SU-DHL-6 (cell line): ENCODE data around the gene APOBR.
"Not testable (repeated sequence)": the region's sequence is repeated elsewhere in the genome, so short reads cannot be mapped to it uniquely, and the experiment has no call there.

Experiments
- H2AFZ ChIP-seq: fragments of 200-600 bp; sonication (generic); 2 replicates; pipeline ENCODE4 v1.6.1; 2014; ENCODE audit warnings: low read depth, mild to moderate bottlenecking, moderate library complexity, mixed read lengths, antibody characterized with exemption, low read length; ENCODE audit not compliant: severe bottlenecking
- H3F3A ChIP-seq: fragments of 200-600 bp; shearing (Covaris generic); 2 replicates; pipeline ENCODE4 v1.6.0; 2016; ENCODE audit warnings: antibody characterized with exemption, mild to moderate bottlenecking; ENCODE audit not compliant: insufficient read depth
- H3K27ac ChIP-seq: fragments of 200-600 bp; sonication (generic); 2 replicates; pipeline ENCODE4 v1.5.1; 2016; ENCODE audit warnings: low read depth, mild to moderate bottlenecking, low read length, moderate library complexity, mixed read lengths
- H3K27me3 ChIP-seq: fragments of 200-600 bp; sonication (generic), shearing (Covaris generic); 2 replicates; pipeline ENCODE4 v1.6.0; 2014; ENCODE audit warnings: mild to moderate bottlenecking, low read length
- H3K36me3 ChIP-seq: fragments of 200-600 bp; sonication (generic); 2 replicates; pipeline ENCODE4 v1.6.1; 2014; ENCODE audit warnings: mild to moderate bottlenecking, low read length, mixed read lengths
- H3K4me2 ChIP-seq: fragments of 300-600, 200-600 bp; shearing (Covaris generic), sonication (generic); 2 replicates; pipeline ENCODE4 v1.6.0; 2014; ENCODE audit warnings: low read length, low read depth, mild to moderate bottlenecking; ENCODE audit not compliant: poor library complexity, severe bottlenecking
- H3K4me3 ChIP-seq: fragments of 200-600 bp; sonication (generic); 2 replicates; pipeline ENCODE4 v1.5.1; 2014; ENCODE audit warnings: antibody characterized with exemption, low read length, mild to moderate bottlenecking, mixed read lengths; ENCODE audit not compliant: insufficient read depth, poor library complexity, severe bottlenecking
- H3K79me2 ChIP-seq: fragments of 200-600 bp; sonication (generic); 2 replicates; pipeline ENCODE4 v1.6.1; 2014; ENCODE audit warnings: mild to moderate bottlenecking, low read length, moderate library complexity; ENCODE audit not compliant: insufficient read depth
- H3K9ac ChIP-seq: fragments of 200-600 bp; sonication (generic); 2 replicates; pipeline ENCODE4 v1.7.0; 2014; ENCODE audit warnings: mild to moderate bottlenecking, low read length
- H3K9me2 ChIP-seq: fragments of 200-600 bp; sonication (generic); replicated peaks from 2 replicates; pipeline ENCODE4 v1.6.1; 2014; ENCODE audit warnings: low read length; ENCODE audit not compliant: insufficient read depth
- H3K9me3 ChIP-seq: fragments of 200-600 bp; sonication (generic); 2 replicates; pipeline ENCODE4 v1.6.1; 2014; ENCODE audit warnings: low read length, mixed read lengths; ENCODE audit not compliant: insufficient read depth
- H4K20me1 ChIP-seq: fragments of 200-600 bp; sonication (generic); 2 replicates; pipeline ENCODE4 v1.6.1; 2014; ENCODE audit warnings: low read depth, mild to moderate bottlenecking, antibody characterized with exemption, low read length, moderate library complexity, mixed read lengths
- CTCF ChIP-seq: fragments of 200-600 bp; sonication (generic); IDR thresholded peaks from one replicate; pipeline ENCODE4 v1.5.1; 2017; ENCODE audit warnings: antibody characterized with exemption, mild to moderate bottlenecking, low read length, moderate library complexity; ENCODE audit not compliant: insufficient read depth, poor library complexity, severe bottlenecking
- EZH2phosphoT487 ChIP-seq: fragments of 200-600 bp; sonication (generic), shearing (Covaris generic); conservative IDR thresholded peaks from 2 replicates; pipeline ENCODE4 v1.6.1; 2018; ENCODE audit warnings: mild to moderate bottlenecking, antibody characterized with exemption, low read length, moderate library complexity, mixed read lengths

APOBR gene

GRCh38 chr16:28482026-28482425, 12.4 kb upstream of the APOBR start:
- Histone ChIP-seq H3K4me3 (no peak overlapping the region), H3F3A (no peaks in the 10 kb centered on the region), H3K9me2 (no peaks in the 10 kb centered on the region), H3K27ac (no peak overlapping the region), H3K9ac (no peak overlapping the region), H3K27me3 (no peaks in the 10 kb centered on the region), H3K4me2 (no peak overlapping the region), H3K36me3 (no peaks in the 10 kb centered on the region), H2AFZ (no peak overlapping the region), H3K9me3 (no peaks in the 10 kb centered on the region), H3K79me2 (no peaks in the 10 kb centered on the region), H4K20me1 (no peaks in the 10 kb centered on the region)
- no peak for TF ChIP-seq CTCF
- no peak for TF ChIP-seq EZH2phosphoT487

DNA sequence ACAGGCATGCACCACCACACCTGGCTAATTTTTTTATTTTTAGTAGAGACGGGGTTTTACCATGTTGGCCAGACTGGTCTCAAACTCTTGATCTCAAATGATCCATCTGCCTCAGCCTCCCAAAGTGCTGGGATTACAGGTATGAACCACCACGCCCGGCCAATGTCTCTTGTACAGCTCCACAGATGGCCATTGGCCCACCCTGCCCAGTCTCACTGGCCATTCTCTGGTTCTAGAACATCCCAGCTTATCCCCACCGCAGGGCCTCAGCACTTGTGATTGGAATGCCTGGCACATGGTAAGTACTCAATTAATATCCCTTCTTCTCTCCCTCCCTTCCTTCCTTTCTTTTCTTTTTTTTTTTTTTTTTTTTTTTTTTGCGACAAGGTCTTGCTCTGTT, 11.1 kb upstream of the APOBR start:
- H4K20me1 ChIP-seq, H2AFZ ChIP-seq, H3K27me3 ChIP-seq, H3K9ac ChIP-seq, H3K4me2 ChIP-seq, H3K4me3 ChIP-seq, H3K27ac ChIP-seq, H3K79me2 ChIP-seq, H3K9me3 ChIP-seq, H3F3A ChIP-seq, H3K9me2 ChIP-seq, H3K36me3 ChIP-seq: not testable (repeated sequence)

GRCh38 chr16:28486266-28486665, 8.2 kb upstream of the APOBR start:
- Histone ChIP-seq H2AFZ (no peak overlapping the region), H3K27me3 (no peaks in the 10 kb centered on the region), H3K4me3 (no peak overlapping the region), H3K4me2 (no peak overlapping the region), H3K36me3 (no peaks in the 10 kb centered on the region), H3K27ac (no peak overlapping the region), H3K9me2 (no peaks in the 10 kb centered on the region), H3K9me3 (no peaks in the 10 kb centered on the region), H3K9ac (no peak overlapping the region), H4K20me1 (no peaks in the 10 kb centered on the region), H3K79me2 (peaks cover under 1% of the 10 kb centered on the region; the same call in 1 of the 2 replicates), H3F3A (no peaks in the 10 kb centered on the region)
- TF ChIP-seq EZH2phosphoT487 (no peak), CTCF (no peak)

- Histone ChIP-seq H4K20me1 (no peaks in the 10 kb centered on the region), H3K9ac (peak overlapping the region; percentile 89), H3K4me3 (peak overlapping the region; percentile 96), H3F3A (0 out of 2 replicates have a peak, but pooled peaks cover 7% of the 10 kb centered on the region), H3K36me3 (no peaks in the 10 kb centered on the region), H3K9me2 (no peaks in the 10 kb centered on the region), H3K27me3 (no peaks in the 10 kb centered on the region), H3K79me2 (peaks cover 4% of the 10 kb centered on the region; the same call in 1 of the 2 replicates), H3K27ac (peak overlapping the region; percentile 83), H3K9me3 (no peaks in the 10 kb centered on the region), H2AFZ (peak overlapping the region; percentile 91), H3K4me2 (peak overlapping the region; percentile 70)
- TF ChIP-seq EZH2phosphoT487, result no peak
- TF ChIP-seq CTCF, result no peak
Measured at GRCh38 chr16:28491230-28491969, 3.0 kb upstream of the APOBR start.
